Endometrial microvascular endothelial cells (primary cell): Measurements from ENCODE around the gene KIAA0753. TPM values are rescaled to one million over a fixed set of nuclear protein-coding genes. Genes with fewer than 3 reads are reported as not detected.

Experiments
- in situ Hi-C: cut with HindIII; loops from 2 replicates; pipeline ENCODE4 v1.10.0; 2017; ENCODE audit warnings: low sequenced_read_pairs, low pct_unique_long_range_greater_than_20kb; ENCODE audit errors: inconsistent ontology term
- total RNA-seq: library from RNA; depleted of rRNA; stranded (reverse); fragments of >200 nt; gene quantifications from one replicate; pipeline ENCODE4 v1.2.3, GENCODE V29; 2015; ENCODE audit errors: inconsistent ontology term

The KIAA0753 gene
- total RNA-seq, 1 donor from 2014 or later, result 6.2 TPM

DNA sequence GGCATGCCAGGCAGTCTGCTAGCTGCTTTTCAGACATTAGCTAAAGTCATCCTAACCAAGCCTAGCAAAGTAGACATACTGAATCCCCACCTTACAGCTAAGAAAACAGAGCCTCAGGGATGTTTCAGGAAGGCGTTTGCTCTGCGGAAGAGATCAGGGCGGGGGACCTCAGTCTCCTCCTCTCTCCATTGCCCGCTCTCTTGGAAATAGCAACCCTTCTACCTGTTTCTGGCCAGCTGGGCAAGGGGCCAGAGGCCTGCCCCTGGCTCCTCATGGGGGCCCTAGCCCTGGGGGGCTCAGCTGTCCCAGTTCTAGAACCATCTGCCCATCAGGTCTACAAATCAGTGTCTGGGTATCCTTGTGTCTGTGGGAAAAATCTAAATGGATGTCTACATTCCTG is 98.6 kb downstream of the KIAA0753 start:
- in situ Hi-C loops, result no loop called here

DNA sequence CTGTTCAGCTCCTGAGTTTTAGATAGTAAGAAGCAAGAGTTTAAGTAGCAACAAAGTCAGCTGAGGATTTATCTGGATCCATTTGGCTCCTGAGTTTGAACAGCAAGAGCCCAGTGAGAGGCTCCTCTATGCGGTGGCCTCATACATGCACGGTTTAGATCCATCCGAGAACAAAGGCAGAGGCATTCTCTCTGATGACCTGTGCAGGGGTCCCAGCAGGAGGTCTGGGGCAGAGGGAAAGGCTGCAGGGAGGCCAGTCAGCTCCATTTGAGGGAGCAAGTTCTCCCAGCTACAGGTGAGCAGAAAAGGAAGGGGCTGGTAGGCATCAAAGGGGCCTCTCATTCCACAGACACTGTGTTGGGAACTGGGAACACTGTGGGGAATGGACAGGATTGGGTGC is 100.6 kb downstream of the KIAA0753 start:
- in situ Hi-C loops, result no loop called here

DNA sequence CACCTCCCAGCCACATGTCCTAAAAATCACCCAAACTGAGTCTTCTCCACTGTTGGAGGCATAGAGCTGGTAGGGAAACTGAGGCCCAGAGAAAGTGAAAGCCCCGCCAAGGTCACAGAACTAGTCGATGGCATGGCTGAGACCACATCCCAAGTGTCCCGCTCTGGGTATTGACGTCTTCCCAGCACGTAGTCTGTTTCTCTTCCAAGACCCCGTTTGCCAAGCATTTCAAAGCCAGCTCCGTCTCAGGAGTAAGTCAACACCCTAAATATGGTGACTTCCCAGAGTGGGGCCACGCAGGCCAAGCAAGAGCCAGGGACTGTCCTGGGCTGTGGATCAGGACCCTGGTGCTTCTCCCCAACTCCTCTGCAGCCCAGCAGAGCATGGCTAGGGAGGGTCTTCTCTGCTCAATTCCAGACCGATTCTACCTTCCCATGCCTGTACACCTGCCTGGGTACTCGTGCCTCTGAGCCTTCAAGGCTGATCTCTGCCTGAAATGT is 103.9 kb downstream of the KIAA0753 start:
- in situ Hi-C loops, result no loop called here

DNA sequence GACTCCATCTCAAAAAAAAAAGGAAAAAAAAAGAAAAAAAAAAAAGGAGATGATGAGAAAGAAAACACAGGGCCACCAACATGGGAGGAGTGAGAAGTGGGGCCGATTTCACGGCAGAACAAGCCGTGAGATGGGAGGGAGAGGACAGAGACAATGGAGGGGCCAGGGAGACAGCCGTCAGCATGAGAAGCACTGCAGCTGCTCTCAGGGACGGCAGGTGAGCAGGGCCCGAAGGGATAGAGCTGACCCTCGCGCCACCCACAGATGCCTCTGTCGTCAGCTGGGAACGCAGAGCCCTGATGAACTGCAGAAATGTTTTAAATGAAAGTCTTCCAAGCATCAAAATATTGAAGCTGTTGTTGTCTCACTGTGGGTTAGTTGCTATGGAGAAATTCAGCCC is 104.5 kb downstream of the KIAA0753 start:
- in situ Hi-C loops, result no loop called here

DNA sequence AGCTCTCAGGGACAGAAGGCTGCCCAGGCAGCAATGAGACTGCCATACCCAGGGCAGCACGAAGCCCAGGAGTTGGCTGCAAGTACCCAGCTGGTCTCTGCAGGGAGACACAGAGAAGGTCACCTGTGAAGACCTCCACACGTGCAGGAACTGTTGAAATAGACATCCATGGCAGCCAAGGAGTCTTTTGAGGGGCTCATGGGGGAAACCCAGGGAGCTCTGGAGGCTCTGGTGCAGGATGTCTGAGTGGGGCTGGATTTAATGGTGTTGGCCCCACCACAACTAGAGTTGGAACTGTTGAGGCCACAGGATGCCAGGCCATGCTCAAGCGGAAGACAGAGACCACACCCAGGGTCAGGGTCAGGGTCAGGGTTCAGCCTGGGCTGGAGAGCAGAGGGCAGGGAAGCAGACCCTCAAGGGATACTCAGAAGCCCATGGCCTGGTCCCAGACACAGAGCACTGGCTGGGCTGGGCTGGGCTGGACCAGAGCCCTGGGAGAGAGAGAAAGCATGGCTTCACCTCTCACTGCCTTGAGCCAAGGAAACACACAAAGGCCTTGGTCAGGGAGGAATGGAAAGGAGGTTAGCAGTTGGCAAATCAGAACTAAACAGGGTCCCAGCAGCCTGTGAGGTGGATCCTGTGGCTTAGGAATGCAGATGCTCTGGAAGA is 105.5 kb downstream of the KIAA0753 start:
- in situ Hi-C loops, result no loop called here

DNA sequence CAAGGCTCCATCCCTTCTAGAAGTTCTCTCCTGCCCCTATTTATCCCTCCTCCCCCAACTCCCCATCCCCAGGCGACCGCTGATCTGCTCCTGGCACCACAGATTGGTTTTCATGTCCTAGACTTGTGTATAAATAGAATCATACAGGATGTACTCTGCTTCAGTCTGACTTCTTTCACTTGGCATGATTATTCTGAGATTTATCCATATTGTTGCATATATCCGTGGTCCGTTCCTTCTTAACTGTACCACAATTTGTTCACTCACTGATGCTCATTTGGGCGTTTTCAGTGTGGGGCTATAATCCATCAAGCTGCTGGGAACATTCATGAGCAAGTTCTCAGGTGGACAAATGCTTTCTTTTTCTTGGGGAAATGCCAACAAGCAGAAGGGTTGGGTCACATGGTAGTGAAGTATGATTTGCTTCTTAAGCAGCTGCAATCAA is 108.0 kb downstream of the KIAA0753 start:
- in situ Hi-C loops, result no loop called here

DNA sequence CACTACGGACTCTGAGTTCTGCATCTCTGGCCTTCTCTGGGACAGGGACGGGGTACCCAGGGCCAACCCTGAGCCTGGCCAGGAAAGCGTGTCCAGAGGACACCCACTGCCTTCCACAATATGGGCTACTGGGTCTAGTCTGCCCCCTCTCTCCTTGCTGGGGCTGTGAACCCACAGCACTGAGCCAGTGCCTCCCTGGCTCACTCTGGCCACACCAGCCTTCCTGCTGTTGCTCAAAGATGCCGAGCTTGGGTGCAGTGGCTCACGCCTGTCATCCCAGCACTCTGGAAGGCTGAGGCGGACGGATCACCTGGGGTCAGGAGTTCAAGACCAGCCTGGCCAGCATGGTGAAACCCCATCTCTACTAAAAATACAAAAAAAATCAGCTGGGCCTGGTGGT is 108.9 kb downstream of the KIAA0753 start:
- in situ Hi-C loops, result no loop called here

DNA sequence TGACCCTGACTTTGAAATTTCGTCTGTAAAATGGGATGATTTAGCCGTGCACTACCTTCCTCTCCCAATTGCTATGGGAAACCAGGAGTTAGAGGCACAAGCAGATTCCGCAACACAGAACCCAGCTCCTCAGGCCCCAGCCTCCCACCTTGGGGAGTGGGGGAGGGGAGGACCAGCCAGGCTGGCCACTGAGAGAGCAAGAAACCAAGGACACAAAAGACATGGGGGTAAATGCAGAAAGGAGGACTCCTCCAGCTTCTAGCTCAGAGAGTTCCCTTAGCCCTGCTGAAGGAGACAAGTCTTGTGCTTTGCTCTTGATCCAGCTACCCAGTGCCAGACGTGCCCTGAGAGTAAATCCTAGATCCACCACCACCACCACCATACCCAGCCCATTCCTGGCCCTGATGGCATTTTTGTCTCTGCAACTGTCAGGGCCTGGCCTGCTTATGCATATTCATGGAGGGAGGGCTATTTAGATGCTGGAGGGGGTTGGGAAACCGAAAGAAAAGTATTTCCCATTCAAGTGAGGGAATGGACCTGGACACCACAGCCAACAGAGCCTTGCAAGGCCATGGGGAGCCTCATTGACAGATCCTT is 110.1 kb downstream of the KIAA0753 start:
- in situ Hi-C loops, result no loop called here

DNA sequence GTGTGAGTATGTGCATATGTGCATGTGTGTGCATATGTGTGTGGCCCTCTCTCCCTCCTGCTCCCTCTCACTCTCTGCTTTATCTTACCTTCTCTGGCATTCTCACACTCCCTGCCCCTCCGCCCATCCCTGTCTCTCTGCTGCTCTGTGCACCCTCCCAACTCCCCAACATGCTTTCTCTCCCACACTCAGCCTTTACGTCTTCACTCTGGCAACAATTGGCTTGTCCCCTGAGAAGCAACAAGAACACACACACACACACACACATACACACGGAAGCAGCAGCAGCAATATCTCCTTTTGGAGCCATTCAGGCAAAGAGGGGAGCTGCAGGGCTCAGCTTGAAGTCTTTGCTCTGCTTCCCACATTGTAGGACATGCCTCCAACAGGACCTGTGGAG is 112.0 kb downstream of the KIAA0753 start:
- in situ Hi-C loops, result no loop called here

Other genes starting within 250 kb of the KIAA0753 start
- not detected for gene AIPL1, start 205.6 kb downstream of the KIAA0753 start, total RNA-seq
- 65.1 TPM for gene PIMREG, start 196.3 kb downstream of the KIAA0753 start, total RNA-seq
- gene PITPNM3, start 84.2 kb downstream of the KIAA0753 start, total RNA-seq, result 0.09 TPM
- gene TXNDC17, start 349 bp upstream of the KIAA0753 start, total RNA-seq, result 126 TPM
- gene MED31, start 10.9 kb upstream of the KIAA0753 start, total RNA-seq, result 15.7 TPM
- not detected for gene C17orf100, start 11.1 kb upstream of the KIAA0753 start, total RNA-seq
- gene SLC13A5, start 72.7 kb upstream of the KIAA0753 start, total RNA-seq, result not detected
- 27.6 TPM for gene XAF1, start 115.3 kb upstream of the KIAA0753 start, total RNA-seq
- 0.37 TPM for gene FBXO39, start 135.5 kb upstream of the KIAA0753 start, total RNA-seq
- gene TEKT1, start 191.0 kb upstream of the KIAA0753 start, total RNA-seq, result not detected